Activated T-cell treated with anti-CD3 and anti-CD28 coated beads, Interleukin-2, amount 50 U/mL, for 48 hours (primary cell): ENCODE measurements around the gene HPRT1.
A peak's percentile ranks its signal among the peaks of the same experiment; 100 is the strongest.
"Not testable (repeated sequence)": the region's sequence is repeated elsewhere in the genome, so short reads cannot be mapped to it uniquely, and the experiment has no call there.

Experiments
- DNase-seq, 2 experiments: peaks; one replicate each; pipeline ENCODE4 v3.0.0-alpha.2; 2020

The HPRT1 gene, protein sequence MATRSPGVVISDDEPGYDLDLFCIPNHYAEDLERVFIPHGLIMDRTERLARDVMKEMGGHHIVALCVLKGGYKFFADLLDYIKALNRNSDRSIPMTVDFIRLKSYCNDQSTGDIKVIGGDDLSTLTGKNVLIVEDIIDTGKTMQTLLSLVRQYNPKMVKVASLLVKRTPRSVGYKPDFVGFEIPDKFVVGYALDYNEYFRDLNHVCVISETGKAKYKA

DNA sequence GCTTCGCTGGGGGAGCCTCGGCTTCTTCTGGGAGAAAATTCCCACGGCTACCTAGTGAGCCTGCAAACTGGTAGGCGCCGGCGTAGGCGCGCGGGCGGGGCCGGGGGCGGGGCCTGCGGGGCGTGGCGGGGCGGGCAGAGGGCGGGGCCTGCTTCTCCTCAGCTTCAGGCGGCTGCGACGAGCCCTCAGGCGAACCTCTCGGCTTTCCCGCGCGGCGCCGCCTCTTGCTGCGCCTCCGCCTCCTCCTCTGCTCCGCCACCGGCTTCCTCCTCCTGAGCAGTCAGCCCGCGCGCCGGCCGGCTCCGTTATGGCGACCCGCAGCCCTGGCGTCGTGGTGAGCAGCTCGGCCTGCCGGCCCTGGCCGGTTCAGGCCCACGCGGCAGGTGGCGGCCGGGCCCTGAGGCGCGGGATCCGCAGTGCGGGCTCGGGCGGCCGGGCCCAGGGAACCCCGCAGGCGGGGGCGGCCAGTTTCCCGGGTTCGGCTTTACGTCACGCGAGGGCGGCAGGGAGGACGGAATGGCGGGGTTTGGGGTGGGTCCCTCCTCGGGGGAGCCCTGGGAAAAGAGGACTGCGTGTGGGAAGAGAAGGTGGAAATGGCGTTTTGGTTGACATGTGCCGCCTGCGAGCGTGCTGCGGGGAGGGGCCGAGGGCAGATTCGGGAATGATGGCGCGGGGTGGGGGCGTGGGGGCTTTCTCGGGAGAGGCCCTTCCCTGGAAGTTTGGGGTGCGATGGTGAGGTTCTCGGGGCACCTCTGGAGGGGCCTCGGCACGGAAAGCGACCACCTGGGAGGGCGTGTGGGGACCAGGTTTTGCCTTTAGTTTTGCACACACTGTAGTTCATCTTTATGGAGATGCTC is at the start of gene HPRT1:
Gene HPRT1, plus strand, starts transcription at position 161 of the 857 bp plus-strand sequence. Its CDS starts 147 bp downstream, at position 308.
- DNase-seq: peak; percentile 77 to 81

DNA sequence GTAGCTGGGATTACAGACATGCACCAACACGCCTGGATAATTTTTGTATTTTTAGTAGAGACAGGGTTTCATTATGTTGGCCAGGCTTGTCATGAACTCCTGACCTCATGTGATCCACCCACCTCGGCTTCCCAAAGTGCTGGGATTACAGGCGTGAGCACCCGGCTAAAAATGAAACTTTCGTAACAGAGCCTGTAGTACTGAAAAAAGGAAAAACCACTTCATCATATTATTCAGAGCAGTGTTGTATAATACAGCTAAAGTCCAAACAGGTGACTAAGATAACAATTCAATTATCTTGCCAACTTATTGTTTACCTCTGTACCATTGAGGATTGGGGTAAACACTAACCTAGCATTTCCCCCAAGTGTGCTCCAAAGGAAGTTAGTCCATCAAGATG is 43.9 kb upstream of the HPRT1 start:
- no peak for DNase-seq

DNA sequence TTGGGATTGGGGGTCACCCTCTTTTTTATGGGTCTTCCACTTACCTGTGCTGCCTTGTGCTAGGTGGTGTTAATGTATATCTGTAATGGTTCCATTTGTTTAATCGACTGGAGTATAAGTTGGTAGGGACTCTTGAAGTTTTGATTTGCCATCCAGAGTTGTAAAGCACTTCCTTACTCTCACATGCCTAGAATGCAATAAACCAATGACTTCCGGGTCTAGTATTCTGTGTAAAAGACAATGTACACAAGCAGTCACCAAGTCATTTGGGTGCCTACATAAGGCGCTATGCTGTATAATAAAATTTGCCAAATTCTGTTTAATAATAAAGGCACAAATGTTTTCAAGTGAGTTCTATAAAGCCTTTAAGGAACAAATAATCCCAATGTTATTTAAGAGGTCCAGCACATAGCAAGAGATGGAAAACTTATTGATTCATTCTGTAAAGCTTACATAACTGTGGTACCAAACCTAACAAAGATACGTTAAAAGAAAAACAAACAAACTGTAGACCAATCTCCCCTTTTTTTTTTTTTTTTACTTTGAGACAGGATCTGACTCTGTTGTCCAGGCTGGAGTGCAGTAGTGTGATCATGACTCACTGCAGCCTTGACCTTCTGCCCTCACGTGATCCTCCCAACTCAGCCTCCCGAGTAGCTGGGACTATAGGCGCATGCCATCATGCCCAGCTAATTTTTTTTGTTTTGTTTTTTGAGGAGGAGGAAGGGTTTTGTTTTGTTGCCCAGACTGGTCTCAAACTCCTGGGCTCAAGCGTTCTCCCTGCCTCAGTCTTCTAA is 41.5 kb upstream of the HPRT1 start:
- no peak for DNase-seq

DNA sequence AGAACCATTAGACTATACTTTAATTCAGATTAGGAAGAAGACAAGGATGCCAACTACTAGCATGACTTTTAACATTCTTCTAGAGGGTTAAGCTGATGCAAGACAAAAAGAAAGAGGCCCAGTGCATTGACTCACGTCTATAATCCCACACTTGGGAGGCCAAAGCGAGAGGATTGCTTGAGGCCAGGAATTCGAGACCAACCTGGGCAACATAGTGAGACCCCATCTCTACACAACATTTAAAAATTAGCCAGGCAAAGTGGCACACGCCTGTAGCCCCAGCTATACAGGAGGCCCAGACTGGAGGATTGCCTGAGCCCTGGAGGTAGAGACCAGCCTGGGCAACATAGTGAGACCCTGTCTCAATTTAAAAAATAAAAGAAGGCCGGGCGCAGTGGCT is 40.2 kb upstream of the HPRT1 start:
- no peak for DNase-seq

DNA sequence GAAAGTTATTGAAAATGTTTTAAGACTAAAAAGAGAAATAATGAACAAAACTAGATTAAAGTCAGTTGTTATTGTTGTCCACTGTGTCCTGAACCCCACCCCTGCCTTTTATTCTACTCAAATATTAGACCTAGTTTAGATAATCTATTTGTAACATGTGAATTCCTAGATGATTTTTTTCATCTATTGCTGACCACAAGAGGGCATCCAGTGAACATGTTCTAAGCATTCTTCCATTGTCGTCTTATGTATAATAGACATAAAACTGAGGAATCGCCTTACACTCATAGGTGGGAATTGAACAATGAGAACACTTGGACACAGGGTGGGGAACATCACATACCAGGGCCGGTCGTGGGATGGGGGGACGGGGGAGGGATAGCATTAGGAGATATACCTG is 36.4 kb upstream of the HPRT1 start:
- no peak for DNase-seq

DNA sequence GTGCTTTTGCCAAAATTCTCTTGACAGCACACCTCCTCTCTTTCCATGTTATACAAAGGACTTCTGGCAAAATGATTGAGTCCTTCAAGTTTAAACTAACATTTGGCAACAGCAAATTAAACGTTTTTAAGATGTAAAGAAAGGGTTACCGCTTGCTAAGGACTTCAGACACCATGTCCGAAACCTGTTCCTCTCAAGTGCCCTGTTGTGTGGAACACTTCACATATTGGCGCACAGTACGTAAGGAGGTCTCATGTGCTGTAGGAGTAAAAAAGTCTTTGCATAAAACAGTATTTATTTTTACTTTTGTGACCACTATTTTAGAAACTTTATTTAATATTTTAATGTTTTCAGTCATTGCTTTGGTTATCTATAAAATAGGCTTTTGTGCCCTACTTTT is 33.7 kb upstream of the HPRT1 start:
- no peak for DNase-seq

DNA sequence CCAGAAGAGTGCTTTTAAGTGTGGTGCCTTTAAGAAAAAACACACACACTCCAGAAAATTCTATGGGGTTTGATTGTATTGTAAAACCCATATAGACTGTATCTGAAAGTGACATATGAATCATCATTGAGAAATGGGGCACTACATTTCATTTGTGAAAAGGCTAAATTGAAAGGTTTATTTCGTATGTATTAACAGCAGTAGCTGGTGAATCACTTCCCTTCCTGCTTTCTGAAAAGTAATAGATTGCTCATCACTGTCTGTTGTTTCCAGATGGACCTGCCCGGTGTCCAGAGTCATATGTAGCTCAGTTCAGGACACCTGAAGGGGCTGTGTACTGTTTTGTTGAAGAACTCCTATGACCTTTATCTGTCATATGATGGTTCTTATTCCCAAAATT is 28.1 kb upstream of the HPRT1 start:
- DNase-seq: no peak

DNA sequence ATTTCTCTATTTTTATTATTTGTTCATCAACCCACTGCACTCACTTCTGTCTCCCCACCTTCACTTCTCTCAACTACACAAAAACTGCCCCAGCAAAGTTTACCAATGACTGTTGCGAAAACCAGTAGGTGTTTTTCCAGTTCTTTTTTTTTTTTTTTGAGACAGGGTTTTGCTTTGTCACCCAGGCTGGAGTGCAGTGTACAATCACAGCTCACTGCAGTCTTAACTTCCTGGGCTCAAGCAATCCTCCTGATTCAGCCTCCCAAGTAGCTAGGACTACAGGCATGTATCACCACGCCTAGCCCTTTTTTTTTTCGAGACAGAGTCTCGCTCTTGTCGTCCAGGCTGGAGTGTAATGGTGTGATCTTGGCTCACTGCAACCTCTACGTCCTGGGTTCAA is 24.1 kb upstream of the HPRT1 start:
- DNase-seq: no peak

DNA sequence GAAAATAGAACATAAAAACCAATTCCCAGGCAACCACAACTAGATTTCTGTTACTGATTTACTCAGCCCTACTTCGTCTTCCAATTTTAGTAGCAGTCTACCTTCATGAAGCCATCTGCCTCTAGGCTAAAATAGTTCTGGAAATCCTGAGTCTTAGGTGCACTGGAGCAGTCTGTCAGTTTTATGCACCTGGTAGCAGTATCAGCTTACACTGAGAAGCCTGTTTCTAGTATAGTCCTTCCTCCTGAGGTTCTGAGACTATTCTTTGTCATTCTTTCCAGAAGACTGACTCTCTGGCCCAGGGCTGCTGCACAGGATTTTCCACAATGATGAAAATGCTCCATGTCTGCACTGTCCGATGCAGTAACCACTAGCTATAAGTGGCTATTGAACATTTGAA is 16.9 kb upstream of the HPRT1 start:
- no peak for DNase-seq

DNA sequence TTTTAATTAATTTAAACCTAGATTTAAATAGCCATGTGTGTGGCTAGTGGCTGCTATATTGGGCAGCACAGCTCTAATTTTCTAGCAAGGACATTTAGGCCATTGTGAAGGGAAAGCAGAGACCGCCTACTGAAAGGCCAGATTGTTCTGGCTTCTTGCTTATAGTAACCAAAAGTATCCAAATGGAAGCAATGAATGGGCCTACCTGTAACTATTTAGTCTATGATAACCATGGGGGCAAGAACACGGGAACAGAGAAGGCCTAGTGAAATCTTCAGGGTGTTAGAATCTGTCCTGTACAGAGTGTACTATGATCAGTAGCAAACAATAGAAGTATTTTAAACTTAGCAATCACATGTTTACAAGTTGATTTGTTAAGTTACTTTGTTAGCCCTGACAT is 16.5 kb upstream of the HPRT1 start:
- no peak for DNase-seq

DNA sequence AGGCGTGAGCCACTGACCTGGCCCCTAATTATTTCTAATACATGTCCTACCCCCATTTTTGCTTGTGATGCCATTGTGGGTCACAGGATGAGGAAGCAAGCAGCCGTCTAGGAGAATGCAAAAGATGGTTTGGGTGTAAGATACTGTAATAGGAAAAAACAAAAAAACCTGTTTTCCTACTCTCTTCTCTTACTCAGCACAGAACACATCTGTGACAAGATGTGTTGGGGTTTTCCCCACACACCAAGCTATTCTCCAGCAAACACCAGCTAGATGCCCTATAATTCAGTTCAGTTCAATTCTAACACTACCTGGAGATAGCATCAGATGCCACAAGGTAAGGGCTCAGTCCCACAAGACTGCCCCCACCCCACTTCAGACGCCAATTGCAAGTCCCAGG is 15.3 kb upstream of the HPRT1 start:
- no peak for DNase-seq

DNA sequence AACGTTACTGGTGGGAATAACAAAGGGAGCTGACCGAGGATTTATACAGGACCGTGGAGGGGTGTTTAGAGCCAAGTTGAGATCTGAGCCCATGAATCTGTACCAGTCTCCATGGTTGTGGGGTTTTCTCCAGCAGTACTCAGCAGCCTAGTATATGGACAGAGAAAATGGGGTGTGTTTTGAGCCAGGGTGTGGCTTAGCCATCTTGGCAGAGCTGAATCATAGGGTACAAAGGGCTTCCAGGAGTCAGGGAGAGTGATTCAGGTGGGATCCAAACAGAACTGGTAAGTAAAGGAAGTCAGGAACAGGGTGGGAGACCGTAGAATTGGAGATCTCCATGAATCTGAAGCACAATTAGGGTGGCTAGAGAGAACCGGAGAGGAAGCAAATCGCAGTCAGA is 7.4 kb upstream of the HPRT1 start:
- DNase-seq: no peak

DNA sequence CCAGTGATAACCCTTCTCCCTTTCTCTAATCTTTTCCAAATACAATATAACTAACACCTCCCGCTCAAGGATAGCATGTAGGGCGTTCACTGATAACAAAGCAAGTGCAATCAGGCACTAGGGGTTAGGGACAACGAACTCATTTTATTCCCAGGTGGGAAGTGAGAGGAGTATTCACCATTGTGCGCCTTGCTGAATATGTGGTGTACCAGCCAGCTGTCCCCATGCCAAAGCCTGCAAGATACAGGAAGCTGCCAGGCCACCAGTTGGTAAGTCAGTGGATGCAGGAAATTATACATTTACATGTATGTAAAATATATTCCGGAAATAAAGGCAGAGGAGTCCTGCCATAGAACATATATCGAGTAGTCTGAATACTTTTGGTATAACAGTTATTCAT is 6.3 kb upstream of the HPRT1 start:
- no peak for DNase-seq

DNA sequence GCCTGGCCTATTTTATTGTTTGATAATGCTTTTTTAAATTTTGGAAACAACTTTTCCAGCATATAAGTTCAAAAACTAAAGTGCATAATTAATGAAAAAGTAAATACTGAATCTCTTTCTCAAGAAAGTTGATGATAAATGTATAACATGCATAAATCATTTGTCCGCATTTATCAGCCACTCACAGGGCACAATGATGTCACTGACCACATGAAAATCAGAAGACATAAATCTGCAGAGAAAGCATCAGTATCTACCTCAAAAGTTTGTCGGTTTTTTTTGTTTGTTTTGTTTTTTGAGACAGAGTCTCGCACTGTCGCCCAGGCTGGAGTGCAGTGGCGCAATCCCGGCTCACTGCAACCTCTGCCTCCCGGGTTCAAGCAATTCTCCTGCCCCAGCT is 5.5 kb upstream of the HPRT1 start:
- no peak for DNase-seq

DNA sequence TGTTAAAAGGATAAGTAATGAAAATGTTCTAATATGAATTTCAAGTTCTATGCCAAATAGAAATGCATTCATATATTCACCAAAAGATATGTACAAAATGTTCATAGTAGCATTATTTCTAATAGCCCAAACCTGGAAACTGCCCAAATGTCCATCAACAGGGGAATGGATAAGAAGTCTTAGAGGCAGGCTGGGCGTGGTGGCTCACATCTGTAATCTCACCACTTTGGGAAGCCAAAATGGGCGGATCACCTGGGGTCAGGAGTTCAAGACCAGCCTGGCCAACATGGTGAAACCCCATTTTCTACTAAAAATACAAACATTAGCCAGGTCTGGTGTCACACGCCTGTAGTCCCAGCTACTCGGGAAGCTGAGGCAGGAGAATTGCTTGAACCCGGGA is 2.3 kb upstream of the HPRT1 start:
- DNase-seq: no peak

DNA sequence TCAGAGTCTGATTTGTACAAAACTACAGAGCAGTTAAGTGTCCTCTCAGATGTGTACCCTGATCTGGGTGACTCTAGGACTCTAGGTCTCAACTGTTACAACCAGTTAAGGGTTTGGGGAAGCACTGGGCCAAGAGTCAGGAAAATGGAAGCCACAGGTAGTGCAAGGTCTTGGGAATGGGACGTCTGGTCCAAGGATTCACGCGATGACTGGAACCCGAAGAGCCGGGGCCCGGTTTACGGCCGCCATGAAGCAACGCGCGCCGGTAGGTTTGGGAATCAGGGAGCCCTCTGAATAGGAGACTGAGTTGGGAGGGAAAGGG is 321 bp upstream of the HPRT1 start:
- DNase-seq: no peak

DNA sequence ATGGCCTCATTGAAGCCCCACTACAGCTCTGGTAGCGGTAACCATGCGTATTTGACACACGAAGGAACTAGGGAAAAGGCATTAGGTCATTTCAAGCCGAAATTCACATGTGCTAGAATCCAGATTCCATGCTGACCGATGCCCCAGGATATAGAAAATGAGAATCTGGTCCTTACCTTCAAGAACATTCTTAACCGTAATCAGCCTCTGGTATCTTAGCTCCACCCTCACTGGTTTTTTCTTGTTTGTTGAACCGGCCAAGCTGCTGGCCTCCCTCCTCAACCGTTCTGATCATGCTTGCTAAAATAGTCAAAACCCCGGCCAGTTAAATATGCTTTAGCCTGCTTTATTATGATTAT is 876 bp downstream of the HPRT1 start:
- DNase-seq: no peak

DNA sequence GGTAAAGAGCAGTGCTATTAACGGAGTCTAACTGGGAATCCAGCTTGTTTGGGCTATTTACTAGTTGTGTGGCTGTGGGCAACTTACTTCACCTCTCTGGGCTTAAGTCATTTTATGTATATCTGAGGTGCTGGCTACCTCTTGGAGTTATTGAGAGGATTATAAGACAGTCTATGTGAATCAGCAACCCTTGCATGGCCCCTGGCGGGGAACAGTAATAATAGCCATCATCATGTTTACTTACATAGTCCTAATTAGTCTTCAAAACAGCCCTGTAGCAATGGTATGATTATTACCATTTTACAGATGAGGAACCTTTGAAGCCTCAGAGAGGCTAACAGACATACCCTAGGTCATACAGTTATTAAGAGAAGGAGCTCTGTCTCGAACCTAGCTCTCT is 1.5 kb downstream of the HPRT1 start:
- no peak for DNase-seq

DNA sequence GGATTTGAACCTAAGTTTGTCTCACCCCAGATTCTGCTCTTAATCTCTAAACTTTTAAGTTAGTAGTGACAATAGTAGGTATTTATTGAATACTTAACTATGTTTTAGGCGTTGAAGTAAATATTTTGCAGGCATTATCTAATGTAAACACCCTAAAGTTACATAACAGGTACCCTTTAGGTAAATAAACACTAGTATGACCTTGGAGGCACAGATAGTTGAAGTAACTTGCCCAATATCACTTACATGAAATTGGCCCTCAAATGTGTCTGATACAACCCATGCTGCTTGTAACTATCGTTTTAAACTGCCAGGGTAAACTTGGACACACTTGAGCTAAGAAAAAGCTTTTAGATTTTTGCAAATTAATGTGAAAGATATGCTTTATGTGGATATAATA is 3.0 kb downstream of the HPRT1 start:
- DNase-seq: no peak

DNA sequence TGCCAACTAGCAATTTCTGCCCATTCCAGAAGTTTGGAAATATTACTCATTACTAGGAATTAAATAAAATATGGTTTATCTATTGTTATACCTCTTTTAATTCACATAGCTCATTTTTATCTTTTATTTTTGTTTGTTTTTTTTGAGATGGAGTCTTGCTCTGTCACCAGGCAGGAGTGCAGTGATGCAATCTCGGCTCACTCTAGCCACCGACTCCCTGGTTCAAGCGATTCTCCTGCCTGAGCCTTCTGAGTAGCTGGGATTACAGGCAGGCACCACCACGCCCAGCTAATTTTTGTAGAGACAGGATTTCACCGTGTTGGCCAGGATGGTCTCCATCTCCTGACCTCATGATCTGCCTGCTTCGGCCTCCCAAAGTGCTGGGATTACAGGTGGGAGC is 4.5 kb downstream of the HPRT1 start:
- not testable (repeated sequence) for DNase-seq

DNA sequence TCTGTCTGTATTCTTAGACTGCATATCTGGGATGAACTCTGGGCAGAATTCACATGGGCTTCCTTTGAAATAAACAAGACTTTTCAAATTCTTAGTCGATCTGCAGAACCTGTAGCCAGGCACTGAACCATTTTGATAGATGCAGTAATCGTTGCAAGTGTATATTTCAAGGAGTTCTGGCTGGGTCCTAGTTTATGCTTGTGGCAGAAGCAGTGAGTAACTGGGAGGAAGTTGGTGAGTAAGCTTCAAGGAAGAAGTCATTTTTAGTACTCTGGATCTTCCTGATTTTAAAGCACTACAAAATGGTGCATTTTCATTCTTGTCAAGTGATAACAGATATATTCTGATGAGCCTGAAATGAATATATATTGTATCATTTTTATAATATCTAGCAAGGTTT is 9.5 kb downstream of the HPRT1 start:
- DNase-seq: no peak

DNA sequence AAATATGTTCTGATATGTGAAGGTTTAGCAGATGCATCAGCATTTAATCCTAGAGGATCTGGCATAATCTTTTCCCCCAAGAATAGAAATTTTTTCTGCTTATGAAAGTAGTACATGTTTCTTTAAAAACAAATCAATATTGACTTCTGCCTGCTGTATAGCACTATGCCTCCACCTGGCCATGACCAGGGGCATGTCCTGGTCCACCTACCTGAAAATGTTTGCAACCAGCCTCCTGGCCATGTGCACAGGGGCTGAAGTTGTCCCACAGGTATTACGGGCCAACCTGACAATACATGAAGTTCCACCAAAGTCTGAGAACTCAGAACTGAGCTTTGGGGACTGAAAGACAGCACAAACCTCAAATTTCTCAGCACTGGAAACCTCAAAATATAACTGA is 10.0 kb downstream of the HPRT1 start:
- no peak for DNase-seq

DNA sequence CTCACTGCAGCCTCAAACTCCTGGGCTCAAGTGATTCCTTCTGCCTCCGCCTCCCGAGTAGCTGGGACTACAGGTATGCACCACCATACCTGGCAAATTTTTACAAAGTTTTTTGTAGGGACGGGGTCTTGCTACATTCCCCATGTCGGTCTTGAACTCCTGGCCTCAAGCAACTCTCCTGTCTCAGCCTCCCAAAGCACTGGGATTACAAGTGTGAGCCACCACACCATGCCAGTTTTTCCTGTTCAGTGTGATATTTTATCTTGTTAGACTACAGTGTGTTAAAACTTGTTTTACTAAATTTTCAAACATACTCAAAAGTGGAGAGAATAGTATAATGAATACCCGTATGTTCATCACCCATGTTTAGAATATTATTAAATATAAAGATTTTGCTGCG is 12.1 kb downstream of the HPRT1 start:
- DNase-seq: no peak

DNA sequence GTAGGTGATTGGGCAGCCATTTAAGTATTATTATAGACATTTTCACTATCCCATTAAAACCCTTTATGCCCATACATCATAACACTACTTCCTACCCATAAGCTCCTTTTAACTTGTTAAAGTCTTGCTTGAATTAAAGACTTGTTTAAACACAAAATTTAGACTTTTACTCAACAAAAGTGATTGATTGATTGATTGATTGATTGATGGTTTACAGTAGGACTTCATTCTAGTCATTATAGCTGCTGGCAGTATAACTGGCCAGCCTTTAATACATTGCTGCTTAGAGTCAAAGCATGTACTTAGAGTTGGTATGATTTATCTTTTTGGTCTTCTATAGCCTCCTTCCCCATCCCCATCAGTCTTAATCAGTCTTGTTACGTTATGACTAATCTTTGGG is 16.3 kb downstream of the HPRT1 start:
- DNase-seq: no peak
